IMR-90 (cell line): ENCODE measurements around the gene SNX25.

Experiments used
- CEBPB ChIP-seq: IDR thresholded peaks from 2 replicates; pipeline ENCODE4 v1.6.1; 2012; ENCODE audit warnings: low read depth, low read length, improper control_type of control experiment
- FOS ChIP-seq: fragments of 150-350 bp; IDR thresholded peaks from 2 replicates; pipeline ENCODE4 v1.6.1; 2016; ENCODE audit warnings: low read depth, low read length
- MAZ ChIP-seq: IDR thresholded peaks from 2 replicates; pipeline ENCODE4 v1.6.1; 2012; ENCODE audit warnings: low read depth, mild to moderate bottlenecking, low read length, improper control_type of control experiment, moderate library complexity, borderline replicate concordance
- MXI1 ChIP-seq: IDR thresholded peaks from 2 replicates; pipeline ENCODE4 v1.6.1; 2012; ENCODE audit warnings: low read depth, mild to moderate bottlenecking, low read length, moderate library complexity, borderline replicate concordance
- POLR2A ChIP-seq: IDR thresholded peaks from 2 replicates; pipeline ENCODE4 v1.6.1; 2012; ENCODE audit warnings: mild to moderate bottlenecking, low read depth, low read length
- RAD21 ChIP-seq: IDR thresholded peaks from 2 replicates; pipeline ENCODE4 v1.6.1; 2012; ENCODE audit warnings: low read length, improper control_type of control experiment
- RCOR1 ChIP-seq: IDR thresholded peaks from 2 replicates; pipeline ENCODE4 v1.6.1; 2012; ENCODE audit warnings: mild to moderate bottlenecking, low read length, improper control_type of control experiment; ENCODE audit not compliant: insufficient replicate concordance
- TF ChIP-seq, protein P1 (sequence below): conservative IDR thresholded peaks from 2 replicates; pipeline ENCODE4 v1.5.1; 2012; ENCODE audit warnings: mild to moderate bottlenecking, low read depth, low read length, improper control_type of control experiment
- TF ChIP-seq, protein P2 (sequence below): fragments of 150-350 bp; IDR thresholded peaks from 2 replicates; pipeline ENCODE4 v1.6.1; 2016; ENCODE audit warnings: low read depth, mild to moderate bottlenecking, low read length, moderate library complexity, borderline replicate concordance
- TF ChIP-seq, protein P3 (sequence below): fragments of 150-350 bp; IDR thresholded peaks from 2 replicates; pipeline ENCODE4 v1.6.1; 2017; ENCODE audit warnings: mild to moderate bottlenecking, antibody characterized with exemption, low read length, low read depth

DNA sequence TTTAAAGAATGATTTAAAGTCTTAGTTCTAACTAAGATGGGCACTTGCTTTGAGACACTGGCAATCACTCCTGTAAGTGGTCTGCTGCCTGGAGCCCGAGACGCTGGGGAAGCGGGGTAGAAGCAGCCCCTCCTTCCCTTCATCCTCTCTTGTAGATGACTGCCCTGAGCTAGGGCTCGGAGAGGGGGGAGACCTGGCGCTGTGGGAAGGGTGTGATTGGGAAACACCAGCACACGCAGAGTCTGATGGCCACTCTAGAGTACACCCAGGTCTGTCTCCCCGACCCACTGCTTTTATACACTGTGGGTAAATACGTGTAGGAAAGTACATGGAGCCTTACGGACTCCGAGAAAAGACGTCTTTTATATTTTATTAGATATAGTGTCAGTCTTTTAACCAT is 162.3 kb downstream of the SNX25 start:
- TF ChIP-seq, protein P1, sequence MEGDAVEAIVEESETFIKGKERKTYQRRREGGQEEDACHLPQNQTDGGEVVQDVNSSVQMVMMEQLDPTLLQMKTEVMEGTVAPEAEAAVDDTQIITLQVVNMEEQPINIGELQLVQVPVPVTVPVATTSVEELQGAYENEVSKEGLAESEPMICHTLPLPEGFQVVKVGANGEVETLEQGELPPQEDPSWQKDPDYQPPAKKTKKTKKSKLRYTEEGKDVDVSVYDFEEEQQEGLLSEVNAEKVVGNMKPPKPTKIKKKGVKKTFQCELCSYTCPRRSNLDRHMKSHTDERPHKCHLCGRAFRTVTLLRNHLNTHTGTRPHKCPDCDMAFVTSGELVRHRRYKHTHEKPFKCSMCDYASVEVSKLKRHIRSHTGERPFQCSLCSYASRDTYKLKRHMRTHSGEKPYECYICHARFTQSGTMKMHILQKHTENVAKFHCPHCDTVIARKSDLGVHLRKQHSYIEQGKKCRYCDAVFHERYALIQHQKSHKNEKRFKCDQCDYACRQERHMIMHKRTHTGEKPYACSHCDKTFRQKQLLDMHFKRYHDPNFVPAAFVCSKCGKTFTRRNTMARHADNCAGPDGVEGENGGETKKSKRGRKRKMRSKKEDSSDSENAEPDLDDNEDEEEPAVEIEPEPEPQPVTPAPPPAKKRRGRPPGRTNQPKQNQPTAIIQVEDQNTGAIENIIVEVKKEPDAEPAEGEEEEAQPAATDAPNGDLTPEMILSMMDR = no peak
- TF ChIP-seq POLR2A (no peak), FOS (no peak), MAZ (no peak), MXI1 (no peak), RAD21 (no peak), RCOR1 (no peak), CEBPB (no peak)
- TF ChIP-seq, protein P2, sequence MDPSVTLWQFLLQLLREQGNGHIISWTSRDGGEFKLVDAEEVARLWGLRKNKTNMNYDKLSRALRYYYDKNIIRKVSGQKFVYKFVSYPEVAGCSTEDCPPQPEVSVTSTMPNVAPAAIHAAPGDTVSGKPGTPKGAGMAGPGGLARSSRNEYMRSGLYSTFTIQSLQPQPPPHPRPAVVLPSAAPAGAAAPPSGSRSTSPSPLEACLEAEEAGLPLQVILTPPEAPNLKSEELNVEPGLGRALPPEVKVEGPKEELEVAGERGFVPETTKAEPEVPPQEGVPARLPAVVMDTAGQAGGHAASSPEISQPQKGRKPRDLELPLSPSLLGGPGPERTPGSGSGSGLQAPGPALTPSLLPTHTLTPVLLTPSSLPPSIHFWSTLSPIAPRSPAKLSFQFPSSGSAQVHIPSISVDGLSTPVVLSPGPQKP = no peak
- TF ChIP-seq, protein P3, sequence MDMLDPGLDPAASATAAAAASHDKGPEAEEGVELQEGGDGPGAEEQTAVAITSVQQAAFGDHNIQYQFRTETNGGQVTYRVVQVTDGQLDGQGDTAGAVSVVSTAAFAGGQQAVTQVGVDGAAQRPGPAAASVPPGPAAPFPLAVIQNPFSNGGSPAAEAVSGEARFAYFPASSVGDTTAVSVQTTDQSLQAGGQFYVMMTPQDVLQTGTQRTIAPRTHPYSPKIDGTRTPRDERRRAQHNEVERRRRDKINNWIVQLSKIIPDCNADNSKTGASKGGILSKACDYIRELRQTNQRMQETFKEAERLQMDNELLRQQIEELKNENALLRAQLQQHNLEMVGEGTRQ = no peak
